Nephron (organoid): ENCODE measurements around the gene CACNA2D2.

ENCODE experiments used
- H3K27ac Mint-ChIP-seq, 3 experiments: 2 replicates each; pipeline ENCODE4 v1.8.0; 2020; ENCODE audit warnings: mixed read lengths in 3 of 3, mild to moderate bottlenecking in 2 of 3, moderate library complexity in 1 of 3
- H3K27me3 Mint-ChIP-seq: 2 replicates; pipeline ENCODE4 v1.8.0; 2021; ENCODE audit warnings: low read depth, mild to moderate bottlenecking, moderate library complexity, mixed read lengths
- H3K36me3 Mint-ChIP-seq: 2 replicates; pipeline ENCODE4 v1.8.0; 2020; ENCODE audit warnings: low read depth, mixed read lengths
- H3K4me1 Mint-ChIP-seq: 2 replicates; pipeline ENCODE4 v1.8.0; 2020; ENCODE audit warnings: mixed read lengths
- H3K4me3 Mint-ChIP-seq, 3 experiments: 2 replicates each; pipeline ENCODE4 v1.8.0; 2020; ENCODE audit warnings: mild to moderate bottlenecking in 3 of 3, mixed read lengths in 3 of 3, moderate library complexity in 2 of 3
- H3K9me3 Mint-ChIP-seq: 2 replicates; pipeline ENCODE4 v1.8.0; 2020; ENCODE audit warnings: mixed read lengths
- CTCF ChIP-seq, 3 experiments: fragments of 200-600 bp; sonication (generic); IDR thresholded peaks; one replicate each; pipeline ENCODE4 v1.5.0; 2021; ENCODE audit warnings: antibody characterized with exemption in 3 of 3; ENCODE audit not compliant: unreplicated experiment in 3 of 3

The CACNA2D2 gene

GRCh38 chr3:50479523-50479922 is 23.9 kb downstream of the CACNA2D2 start:
- Mint-ChIP-seq H3K27ac (no peak overlapping the region), H3K27me3 (peaks cover 8% of the 10 kb centered on the region), H3K9me3 (no peaks in the 10 kb centered on the region), H3K4me1 (peaks cover 15% of the 10 kb centered on the region), H3K36me3 (no peaks in the 10 kb centered on the region), H3K4me3 (no peak overlapping the region)
- TF ChIP-seq CTCF (IDR thresholded peaks at IDR 0.05; ENCODE audit: unreplicated experiment in 3 of 3) = no peak

GRCh38 chr3:50478671-50479260 is 24.7 kb downstream of the CACNA2D2 start:
- H3K9me3 Mint-ChIP-seq = no peaks in the 10 kb centered on the region
- peaks cover 14% of the 10 kb centered on the region for H3K4me1 Mint-ChIP-seq
- no peak overlapping the region for H3K4me3 Mint-ChIP-seq
- H3K36me3 Mint-ChIP-seq = no peaks in the 10 kb centered on the region
- TF ChIP-seq CTCF (IDR thresholded peaks at IDR 0.05; ENCODE audit: unreplicated experiment in 3 of 3) = no peak
- H3K27ac Mint-ChIP-seq = no peak overlapping the region
- peaks cover 3% of the 10 kb centered on the region for H3K27me3 Mint-ChIP-seq

- peaks cover 14% of the 10 kb centered on the region for H3K4me1 Mint-ChIP-seq
- no peak overlapping the region for H3K27ac Mint-ChIP-seq
- no peak overlapping the region for H3K4me3 Mint-ChIP-seq
- TF ChIP-seq CTCF (IDR thresholded peaks at IDR 0.05; ENCODE audit: unreplicated experiment in 3 of 3) = no peak
- no peaks in the 10 kb centered on the region for H3K9me3 Mint-ChIP-seq
- no peaks in the 10 kb centered on the region for H3K36me3 Mint-ChIP-seq
- peaks cover 3% of the 10 kb centered on the region for H3K27me3 Mint-ChIP-seq
Measured at GRCh38 chr3:50478051-50478450, 25.4 kb downstream of the CACNA2D2 start.

- Mint-ChIP-seq H3K36me3 (no peaks in the 10 kb centered on the region), H3K9me3 (no peaks in the 10 kb centered on the region), H3K27me3 (peaks cover 6% of the 10 kb centered on the region), H3K4me1 (peaks cover 14% of the 10 kb centered on the region), H3K4me3 (no peak overlapping the region), H3K27ac (peak overlapping the region in 1 of 3 experiments; percentile 71)
- no peak for TF ChIP-seq CTCF (IDR thresholded peaks at IDR 0.05; ENCODE audit: unreplicated experiment in 3 of 3)
Measured at GRCh38 chr3:50475348-50475747, 28.1 kb downstream of the CACNA2D2 start.

GRCh38 chr3:50474717-50475116 is 28.7 kb downstream of the CACNA2D2 start:
- Mint-ChIP-seq H3K27me3 (peaks cover 7% of the 10 kb centered on the region), H3K4me1 (peaks cover 14% of the 10 kb centered on the region), H3K36me3 (no peaks in the 10 kb centered on the region), H3K4me3 (no peak overlapping the region), H3K9me3 (no peaks in the 10 kb centered on the region), H3K27ac (peak overlapping the region in 2 of 3 experiments; percentile 71 to 72)
- no peak for TF ChIP-seq CTCF (IDR thresholded peaks at IDR 0.05; ENCODE audit: unreplicated experiment in 3 of 3)

GRCh38 chr3:50473768-50474167 is 29.7 kb downstream of the CACNA2D2 start:
- no peak overlapping the region for H3K27ac Mint-ChIP-seq
- H3K4me3 Mint-ChIP-seq = no peak overlapping the region
- peaks cover 9% of the 10 kb centered on the region for H3K27me3 Mint-ChIP-seq
- H3K9me3 Mint-ChIP-seq = no peaks in the 10 kb centered on the region
- no peak for TF ChIP-seq CTCF (IDR thresholded peaks at IDR 0.05; ENCODE audit: unreplicated experiment in 3 of 3)
- no peaks in the 10 kb centered on the region for H3K36me3 Mint-ChIP-seq
- peaks cover 14% of the 10 kb centered on the region for H3K4me1 Mint-ChIP-seq
